Peyer's patch (tissue), 4 donors: ENCODE results near the gene SEMA4D.

Experiments
- POLR2A ChIP-seq, 2 donors: fragments of 450-650 bp; IDR thresholded peaks; one replicate each; pipeline ENCODE4 v1.5.1; 2017; ENCODE audit warnings: antibody characterized with exemption in 2 of 2, mild to moderate bottlenecking in 2 of 2, moderate library complexity in 2 of 2
- TF ChIP-seq, protein P1 (sequence below), 6 experiments: fragments of 450-650 bp in 4 of 6; fragments of 200-600 bp in 2 of 6; sonication (generic) in 1 of 6; IDR thresholded peaks; one replicate each; pipeline ENCODE4 v1.5.1; 2017 to 2019; ENCODE audit warnings: antibody characterized with exemption in 6 of 6, mild to moderate bottlenecking in 3 of 6, moderate library complexity in 1 of 6

- TF ChIP-seq, protein P1, sequence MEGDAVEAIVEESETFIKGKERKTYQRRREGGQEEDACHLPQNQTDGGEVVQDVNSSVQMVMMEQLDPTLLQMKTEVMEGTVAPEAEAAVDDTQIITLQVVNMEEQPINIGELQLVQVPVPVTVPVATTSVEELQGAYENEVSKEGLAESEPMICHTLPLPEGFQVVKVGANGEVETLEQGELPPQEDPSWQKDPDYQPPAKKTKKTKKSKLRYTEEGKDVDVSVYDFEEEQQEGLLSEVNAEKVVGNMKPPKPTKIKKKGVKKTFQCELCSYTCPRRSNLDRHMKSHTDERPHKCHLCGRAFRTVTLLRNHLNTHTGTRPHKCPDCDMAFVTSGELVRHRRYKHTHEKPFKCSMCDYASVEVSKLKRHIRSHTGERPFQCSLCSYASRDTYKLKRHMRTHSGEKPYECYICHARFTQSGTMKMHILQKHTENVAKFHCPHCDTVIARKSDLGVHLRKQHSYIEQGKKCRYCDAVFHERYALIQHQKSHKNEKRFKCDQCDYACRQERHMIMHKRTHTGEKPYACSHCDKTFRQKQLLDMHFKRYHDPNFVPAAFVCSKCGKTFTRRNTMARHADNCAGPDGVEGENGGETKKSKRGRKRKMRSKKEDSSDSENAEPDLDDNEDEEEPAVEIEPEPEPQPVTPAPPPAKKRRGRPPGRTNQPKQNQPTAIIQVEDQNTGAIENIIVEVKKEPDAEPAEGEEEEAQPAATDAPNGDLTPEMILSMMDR (IDR thresholded peaks at IDR 0.05) = no peak
- no peak for TF ChIP-seq POLR2A (IDR thresholded peaks at IDR 0.05)
Measured at GRCh38 chr9:89448381-89448780, 49.5 kb downstream of the SEMA4D start.
